Testis (tissue), 2 donors: ENCODE results near the gene DNAH9.

Source experiments
- CTCF ChIP-seq, 3 experiments: fragments of 450-650 bp in 2 of 3; fragments of 200-600 bp in 1 of 3; sonication (generic) in 1 of 3; IDR thresholded peaks; one replicate each; pipeline ENCODE4 v1.5.1; 2016 to 2019; ENCODE audit warnings: antibody characterized with exemption in 3 of 3, mild to moderate bottlenecking in 2 of 3, moderate library complexity in 1 of 3
- POLR2A ChIP-seq: fragments of 450-650 bp; IDR thresholded peaks from one replicate; pipeline ENCODE4 v1.6.1; 2017; ENCODE audit warnings: antibody characterized with exemption, mild to moderate bottlenecking, moderate library complexity

DNA sequence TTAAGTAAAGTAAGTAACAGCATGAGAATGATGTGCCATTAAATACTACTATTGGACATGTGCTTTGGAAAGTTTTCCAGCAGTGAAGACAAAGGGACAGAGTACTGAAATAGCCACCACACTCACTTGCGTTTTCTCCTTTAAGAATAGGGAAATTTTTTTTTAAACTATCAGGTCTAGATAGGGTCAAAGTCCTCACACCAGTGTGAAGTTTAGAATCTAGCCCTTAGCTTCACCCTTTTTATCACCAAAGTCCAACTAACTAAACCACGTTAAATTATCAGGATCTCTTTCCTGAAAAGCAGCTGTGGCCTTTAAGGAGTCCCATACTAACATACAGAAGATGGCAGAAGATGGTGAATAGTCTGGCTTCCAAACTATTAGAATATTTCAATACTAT lies 218.1 kb downstream of the DNAH9 start:
- TF ChIP-seq CTCF (IDR thresholded peaks at IDR 0.05) (no peak), POLR2A (no peak)
